HT1080 (cell line): ENCODE data around the gene CD300LG. TPM values are rescaled to one million over a fixed set of nuclear protein-coding genes. Genes with fewer than 3 reads are reported as not detected.
"Not testable (repeated sequence)": the region's sequence is repeated elsewhere in the genome, so short reads cannot be mapped to it uniquely, and the experiment has no call there.

Experiments
- DNase-seq: peaks from one replicate; pipeline ENCODE4 v3.0.0-alpha.2; 2015; ENCODE audit warnings: low read depth
- total RNA-seq: library from RNA; depleted of rRNA; stranded (reverse); fragments of >200 nt; shearing (Covaris generic); gene quantifications from 2 replicates; pipeline ENCODE4 v1.2.3, GENCODE V29; 2014

Gene CD300LG
- total RNA-seq, 1 experiment from 2014 or later = not detected

DNA sequence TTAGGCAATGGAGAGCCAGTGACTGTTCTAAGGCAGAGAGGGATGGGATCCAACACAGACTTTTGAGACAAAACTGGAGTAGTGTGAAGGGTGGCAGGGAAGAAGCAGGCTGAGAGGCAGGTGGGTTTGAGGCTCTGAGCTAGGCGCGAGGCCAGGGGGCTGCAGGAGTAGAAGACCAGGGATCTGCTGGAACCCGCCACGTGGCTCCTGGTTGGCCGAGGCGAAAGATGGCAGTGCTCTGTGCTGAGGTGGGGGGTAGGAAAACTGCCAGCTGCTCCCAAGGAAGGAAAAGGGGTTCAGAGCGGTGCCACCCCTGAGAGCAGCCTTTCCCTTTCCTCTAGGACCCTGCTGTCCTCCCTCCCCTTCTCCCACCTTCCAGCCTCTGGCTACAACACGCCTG is 5.6 kb downstream of the CD300LG start:
- DNase-seq = no peak

DNA sequence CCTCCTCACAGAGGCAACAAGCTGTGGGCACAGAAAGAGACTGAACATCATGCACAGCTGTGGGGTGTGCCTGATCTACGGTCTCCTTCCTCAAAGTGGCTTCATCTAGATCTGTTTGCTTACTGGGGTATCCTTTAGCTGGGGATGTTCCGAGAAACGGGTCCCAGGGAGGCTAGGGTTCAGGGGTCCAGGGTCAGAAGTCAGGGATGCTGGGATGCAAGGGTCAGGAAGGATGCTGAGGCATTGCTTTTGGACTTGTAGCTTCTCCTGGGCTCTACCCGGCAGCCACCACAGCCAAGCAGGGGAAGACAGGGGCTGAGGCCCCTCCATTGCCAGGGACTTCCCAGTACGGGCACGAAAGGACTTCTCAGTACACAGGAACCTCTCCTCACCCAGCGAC is 6.6 kb downstream of the CD300LG start:
- no peak for DNase-seq

DNA sequence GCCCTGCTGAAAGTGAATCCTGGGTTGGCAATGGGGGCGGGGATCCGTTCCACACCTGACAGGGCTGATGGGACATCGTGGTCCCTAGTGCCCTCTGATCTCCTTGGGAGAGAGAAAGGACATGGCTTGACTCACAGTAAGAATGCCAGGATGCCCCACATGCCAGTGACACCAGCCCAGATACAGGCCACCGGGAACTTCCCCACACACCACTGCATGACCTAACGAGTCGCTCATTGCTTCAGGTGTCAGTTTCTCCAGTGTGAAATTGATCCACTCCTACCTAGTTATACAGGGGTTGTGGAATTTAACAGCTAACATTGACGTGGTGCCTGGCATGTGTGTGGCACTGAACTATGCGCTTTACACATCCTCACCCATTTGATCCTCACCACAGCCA is 7.5 kb downstream of the CD300LG start:
- DNase-seq = no peak

DNA sequence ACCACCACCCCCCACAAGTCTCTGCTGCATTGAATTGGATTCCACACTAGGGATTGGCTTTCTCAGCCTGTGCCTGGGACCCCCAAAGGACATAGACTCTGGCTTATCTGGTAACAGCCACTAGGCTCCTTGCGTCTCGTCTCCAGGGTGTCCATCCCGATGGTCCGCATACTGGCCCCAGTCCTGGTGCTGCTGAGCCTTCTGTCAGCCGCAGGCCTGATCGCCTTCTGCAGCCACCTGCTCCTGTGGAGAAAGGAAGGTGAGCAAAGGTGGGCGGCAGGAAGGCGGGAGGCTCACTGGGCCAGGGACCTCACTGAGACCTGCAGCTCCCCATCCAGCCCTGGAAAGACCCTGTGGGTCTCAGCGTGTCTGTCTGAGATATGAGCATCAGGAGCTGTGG is 8.1 kb downstream of the CD300LG start:
- DNase-seq = no peak

DNA sequence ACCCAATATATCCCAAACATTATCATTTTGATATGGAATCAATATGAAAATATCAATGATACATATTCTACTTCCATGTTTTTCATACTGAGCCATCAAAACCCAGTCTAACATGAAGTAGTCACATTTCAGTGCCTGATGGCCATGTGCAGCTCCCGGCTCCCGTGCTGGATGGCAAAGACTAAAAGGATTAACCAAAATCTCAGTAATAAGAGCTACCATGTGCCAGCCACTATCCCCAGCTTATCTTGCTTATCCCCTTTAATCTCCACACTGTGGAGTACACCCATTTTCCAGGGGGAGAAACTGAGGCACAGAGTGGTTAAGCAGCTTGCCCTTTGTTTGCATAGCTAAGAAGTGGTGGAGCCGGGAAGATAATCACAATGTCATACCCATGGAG is 9.2 kb downstream of the CD300LG start:
- no peak for DNase-seq

DNA sequence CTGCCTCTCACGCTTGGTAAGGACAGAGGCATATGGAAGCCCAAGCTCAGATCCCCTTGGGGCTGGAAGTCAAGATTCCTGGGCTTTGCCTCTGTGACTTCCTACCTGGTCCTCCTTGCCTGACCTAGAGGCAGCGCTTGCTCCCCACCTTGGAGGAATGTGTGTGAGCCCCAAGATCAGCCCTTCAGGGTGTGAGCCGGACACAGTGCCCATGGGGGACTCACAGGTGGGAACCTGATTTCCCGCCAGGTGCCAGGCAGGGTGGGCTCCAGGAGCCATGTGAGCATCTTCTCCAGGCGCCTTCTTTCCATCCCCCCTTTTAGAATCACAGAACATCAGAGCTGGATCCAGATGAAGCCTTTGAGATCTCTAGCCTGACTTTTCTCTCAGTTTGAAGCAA is 10.2 kb downstream of the CD300LG start:
- no peak for DNase-seq

DNA sequence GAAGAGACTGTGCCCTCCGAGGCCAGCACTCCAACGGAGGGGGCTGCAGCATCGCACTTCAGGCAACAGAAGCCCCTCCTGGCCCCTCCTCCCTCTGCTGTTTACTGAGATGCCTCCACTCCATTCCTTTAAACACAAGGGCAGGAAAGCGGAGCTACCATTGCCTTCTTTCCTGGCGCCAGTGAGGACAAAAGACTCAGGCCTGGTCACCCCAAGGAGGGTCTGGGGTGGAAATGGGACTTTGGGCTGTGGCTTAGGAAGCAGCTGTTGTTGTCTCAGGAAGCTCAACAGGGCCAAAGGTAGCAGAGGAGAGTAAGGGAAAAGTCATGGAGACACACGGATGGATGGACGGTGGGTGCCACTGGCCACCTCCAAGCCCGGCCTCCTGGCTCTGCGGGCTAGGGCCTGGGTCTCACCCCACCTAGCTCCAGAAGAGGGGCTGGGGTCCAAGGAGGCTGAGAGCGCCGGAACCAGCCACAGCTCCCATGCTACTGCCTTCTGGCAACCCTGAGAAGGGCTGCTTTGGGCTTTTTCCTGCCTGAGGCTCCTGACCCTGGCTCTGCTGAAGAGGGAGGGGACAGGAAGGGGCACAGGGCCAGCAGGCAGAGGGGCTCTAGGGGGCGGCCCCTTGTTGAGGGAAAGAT is 11.1 kb downstream of the CD300LG start:
- DNase-seq = no peak

DNA sequence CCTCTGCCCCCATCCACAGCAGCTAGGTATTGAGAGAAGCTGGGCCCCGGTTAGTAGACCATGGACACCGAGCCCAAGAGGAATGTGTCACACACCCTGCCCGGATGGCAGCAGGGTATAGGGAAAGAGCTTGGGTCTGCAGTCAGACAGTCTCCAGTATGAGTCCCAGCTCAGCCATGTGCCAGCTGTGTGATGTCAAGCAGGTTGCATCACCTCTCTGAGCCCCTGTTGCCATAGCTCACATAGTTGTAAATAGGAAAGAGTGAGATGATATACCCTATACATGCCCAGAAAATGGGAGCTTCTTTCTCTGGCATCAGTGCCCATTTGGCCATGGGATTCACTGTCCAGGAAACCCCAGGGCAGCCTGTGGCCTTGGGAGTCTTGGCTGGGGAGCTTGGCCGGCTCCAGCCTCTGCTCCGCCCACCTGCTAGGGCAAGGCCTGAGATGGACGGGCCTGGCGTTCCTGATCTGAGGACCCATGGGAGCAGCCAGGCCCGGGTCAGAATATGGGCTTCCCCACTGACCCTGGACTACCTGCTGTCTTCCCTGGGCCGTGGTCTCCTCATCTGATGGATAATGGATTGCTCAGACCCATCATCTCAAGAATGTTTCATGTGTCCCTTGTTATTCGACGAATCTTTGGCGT is 13.2 kb downstream of the CD300LG start:
- no peak for DNase-seq

DNA sequence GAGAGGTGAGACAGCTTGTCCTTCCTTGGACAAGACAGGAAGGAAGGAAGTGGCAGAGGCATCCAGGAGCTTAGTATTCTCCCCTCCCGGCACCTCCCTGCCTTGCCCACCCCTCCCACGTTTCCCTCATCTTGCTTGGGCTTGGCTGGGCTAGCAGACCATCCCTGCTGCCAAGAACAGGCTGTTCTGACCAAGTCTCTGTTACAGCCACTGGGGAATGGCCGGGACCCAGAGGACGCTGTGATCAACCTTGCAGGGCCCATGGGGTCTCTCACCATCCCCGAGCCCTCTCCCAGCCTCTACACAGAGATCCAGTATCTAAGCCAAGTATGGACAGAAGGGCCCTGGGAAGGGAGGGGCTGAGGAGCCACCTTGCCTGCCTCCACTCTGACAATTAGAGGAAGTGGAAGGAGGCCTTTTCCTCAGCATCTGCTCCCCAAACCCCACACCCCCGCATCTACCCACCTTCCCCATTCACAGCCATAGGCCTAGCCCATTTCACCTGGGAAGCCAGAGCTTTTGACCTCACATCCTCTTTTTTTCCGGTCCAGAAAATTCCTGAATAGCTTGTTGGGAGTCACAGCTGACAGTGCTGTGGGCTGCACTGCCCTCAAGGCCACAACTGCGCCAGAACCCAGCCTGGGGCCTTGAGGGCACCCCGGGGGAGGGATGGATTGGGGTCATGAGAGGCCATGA is 14.1 kb downstream of the CD300LG start:
- no peak for DNase-seq

DNA sequence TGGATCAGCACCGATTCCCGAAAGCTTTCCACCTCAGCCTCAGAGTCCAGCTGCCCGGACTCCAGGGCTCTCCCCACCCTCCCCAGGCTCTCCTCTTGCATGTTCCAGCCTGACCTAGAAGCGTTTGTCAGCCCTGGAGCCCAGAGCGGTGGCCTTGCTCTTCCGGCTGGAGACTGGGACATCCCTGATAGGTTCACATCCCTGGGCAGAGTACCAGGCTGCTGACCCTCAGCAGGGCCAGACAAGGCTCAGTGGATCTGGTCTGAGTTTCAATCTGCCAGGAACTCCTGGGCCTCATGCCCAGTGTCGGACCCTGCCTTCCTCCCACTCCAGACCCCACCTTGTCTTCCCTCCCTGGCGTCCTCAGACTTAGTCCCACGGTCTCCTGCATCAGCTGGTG is 15.0 kb downstream of the CD300LG start:
- DNase-seq = no peak

DNA sequence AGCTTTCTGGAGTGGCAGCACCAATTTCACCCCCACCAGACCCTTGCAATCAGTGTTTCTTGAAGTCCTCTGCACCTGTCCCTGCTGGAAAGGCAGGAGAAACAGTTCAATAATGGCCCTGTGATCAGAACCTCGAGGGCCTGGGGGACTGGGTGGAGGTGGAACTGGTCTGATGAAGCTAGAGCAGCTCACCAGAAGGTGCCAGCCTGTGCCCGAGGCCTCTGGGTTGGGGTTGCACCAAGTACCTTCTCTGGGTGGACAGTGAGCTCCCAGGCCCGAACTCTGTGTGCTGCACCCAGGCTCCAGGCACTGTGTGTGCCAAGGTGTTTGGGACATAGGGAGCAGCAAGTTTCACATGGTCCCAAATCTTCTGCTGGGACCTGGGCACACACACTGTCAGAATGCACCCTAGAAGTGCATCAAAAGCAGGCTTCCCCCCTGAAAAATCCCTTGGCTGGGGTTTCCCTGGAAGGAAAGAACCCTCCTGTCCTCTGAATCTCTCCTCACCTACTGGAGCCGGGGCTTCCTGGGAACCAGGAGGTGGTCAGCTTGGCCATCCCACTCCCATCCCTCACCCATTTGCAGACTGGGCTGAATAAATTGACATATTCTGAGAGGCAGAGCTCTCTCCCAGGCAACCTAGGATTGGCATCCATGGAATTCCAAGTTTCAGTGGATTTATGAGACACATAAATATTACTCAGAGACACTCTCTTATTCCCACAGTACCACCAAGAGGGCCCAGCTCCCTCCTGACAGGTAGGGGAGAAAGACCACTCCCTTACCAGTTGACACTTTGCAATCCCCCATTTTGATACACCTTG is 17.4 kb downstream of the CD300LG start:
- no peak for DNase-seq

DNA sequence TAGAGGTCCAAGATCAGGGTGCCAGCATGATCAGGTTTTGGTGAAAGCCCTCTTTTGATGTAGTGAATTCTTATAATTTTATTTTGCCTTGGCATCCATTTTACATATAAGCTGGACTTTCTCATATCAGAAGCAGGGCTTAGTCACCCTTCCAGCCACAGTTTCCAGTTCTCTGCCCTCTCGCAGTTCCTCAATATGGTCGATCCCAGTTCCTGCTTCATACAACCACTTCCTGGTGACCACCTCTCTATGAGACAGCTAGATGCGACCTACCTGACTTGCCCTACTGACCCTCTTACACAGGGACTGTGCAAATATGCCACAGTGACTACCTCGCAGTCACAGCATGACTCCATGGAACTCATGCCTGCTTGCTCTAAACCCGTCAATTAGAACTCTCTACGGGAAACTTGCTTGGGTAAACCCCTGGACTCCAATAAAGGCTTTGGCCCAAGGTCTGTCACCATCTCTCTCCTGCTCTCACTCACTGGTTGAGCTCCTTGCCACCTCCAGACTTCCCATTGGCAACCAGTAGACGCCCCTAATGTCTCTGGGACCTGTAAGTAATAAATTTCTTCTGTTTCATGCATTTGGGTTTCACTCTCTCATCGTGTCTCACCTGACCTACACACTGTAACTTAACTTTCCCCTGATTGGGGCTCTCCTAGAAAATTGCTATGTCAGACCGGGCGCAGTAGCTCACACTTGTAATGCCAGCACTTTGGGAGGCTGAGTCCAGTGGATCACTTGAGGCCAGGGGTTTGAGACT is 21.4 kb downstream of the CD300LG start:
- DNase-seq = no peak

DNA sequence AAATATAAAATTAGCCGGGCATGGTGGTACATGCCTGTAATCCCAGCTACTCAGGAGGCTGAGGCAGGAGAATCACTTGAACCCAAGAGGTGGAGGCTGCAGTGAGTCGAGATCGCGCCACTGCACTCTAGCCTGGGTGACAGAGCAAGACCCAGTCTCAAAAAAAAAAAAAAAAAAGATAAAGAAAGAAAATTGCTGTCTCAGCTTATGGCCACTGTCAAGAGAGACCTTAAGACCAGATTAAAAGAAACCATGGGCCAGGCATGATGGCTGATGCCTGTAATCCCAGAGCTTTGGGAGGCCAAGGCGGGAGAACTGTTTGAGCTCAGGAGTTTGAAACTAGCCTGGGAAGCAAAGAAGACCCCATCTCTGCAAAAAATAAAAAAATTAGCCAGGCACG is 22.1 kb downstream of the CD300LG start:
- DNase-seq = not testable (repeated sequence)

DNA sequence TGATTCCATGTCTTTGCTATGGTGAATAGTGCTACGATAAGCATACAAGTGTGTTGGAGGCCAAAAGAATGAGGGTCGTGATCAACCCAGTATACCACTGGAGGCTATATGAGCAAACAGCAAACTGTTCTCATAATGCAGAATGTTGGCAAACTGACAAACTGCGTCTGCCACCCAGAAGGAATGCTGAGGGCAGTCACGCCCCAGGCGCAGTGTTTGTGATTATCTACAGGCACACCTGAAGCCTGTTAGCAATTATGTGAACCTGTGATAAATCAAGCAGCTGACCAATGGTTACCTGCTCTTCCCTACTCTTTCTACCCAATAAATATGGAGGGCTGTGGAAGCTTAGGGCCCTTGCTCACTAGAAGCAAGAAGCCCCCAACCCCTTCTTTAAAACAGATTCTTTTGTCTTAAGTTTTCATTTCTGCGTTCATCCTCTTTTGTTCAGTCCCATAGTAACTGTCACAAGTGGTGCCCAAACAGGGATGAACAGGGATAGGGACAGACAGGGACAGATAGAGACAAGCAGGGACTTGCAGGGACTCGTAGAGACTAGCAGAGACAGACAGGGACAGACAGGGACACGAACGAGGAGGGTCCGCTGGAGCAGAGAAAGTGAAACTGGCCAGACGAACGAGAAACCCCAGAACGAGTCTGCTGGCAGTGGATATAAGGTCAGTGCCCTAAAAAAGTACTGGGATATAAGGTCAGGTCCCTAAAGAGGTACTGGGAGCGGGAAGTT is 25.1 kb downstream of the CD300LG start:
- DNase-seq = no peak

DNA sequence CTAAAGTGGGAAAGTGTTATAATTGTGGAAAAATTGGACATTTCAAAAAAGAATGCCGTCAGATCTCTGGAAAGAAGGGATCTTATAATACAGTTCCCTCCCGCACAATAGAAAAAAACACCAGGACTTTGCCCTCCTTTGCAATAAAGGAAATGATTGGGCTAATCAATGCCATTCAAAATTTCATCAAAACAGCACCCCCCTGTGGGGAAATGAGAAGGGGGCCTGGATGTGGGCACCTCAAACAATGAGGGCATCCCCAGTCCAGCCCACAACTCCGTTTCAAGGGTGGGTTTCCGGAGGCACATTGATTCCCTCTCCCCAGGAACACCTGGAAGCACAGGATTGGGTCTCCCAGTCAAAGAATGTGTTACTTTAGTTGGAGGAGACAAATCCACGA is 26.1 kb downstream of the CD300LG start:
- no peak for DNase-seq

DNA sequence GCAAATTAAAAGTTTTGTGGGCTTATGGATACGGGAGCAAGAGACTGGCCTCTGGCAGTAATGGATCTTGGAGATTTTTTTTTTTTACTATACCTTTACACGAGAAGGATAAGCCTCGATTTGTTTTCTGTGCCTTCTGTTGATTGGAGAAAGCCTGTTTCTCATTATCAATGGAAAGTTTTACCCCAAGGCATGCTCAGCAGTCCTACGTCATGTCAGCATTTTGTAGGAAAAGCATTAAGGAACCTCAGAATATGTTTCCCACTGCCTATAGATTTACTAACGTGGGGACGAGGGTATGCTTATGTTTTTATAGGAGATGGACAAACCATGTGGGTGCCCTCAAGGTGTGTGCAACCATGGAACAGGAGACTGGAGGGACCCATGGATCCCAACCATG is 26.8 kb downstream of the CD300LG start:
- DNase-seq = no peak

DNA sequence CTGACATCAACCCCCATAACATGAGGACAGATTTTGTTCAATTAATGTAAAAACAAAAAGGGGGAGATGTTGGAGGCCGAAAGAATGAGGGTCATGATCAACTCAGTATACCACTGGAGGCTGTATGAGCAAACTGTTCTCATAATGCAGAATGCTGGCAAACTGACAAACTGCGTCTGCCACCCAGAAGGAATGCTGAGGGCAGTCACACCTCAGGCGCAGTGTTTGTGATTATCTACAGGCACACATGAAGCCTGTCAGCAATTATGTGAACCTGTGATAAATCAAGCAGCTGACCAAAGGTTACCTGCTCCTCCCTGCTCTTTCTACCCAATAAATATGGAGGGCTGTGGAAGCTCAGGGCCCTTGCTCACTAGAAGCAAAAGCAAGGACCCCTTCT is 27.3 kb downstream of the CD300LG start:
- DNase-seq = no peak

DNA sequence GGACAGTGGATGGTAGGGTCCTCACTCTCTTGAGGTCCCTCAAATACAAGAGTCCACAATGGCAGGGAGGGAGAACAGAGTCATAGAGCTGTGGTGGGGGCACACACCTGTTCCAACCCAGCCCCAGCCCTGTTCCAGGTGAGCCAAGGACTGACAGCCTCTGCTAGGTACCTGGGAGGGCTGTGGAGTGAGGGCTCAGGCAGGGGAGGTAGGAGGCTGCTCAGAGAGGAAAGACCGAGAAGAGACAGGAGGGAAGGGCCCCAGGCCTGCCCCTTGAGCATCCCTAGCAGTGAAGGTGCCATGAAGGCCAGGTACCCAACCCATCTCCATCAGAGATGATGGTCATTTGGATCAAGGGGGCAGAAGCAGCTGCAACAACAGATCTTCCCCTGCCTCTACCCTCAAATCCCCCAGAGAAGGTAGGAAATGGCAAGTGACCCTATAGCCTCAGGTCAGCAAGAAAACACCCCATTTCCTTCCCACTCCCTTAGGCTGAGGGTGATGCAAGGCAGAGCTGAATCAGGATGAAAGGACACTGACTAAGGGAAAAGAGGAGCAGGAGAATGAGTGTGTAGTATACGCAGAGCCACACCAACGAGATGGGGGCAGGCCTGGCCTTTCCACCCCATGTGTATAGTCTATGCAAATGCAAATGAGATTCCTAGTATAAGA is 28.6 kb downstream of the CD300LG start:
- DNase-seq = peak; percentile 55

DNA sequence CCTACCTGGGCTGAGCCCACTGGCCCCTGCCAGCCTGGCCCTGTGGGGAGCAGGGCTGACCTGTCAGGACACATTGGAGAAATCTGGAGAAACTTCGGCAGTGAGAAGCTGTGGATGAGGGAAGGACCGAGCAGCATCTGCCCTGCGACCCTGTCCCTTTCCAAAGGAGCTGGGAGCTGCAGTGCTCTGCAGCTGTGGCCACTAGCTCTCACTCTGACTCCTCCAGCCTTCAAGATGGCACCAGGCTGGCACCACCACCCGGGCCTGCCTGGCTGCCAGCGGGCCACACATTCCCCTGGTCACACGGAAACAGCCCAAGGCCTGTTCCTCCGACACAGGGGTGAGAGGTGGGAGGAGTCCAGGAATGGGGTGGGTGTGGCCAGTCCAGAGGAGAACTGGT is 30.1 kb downstream of the CD300LG start:
- DNase-seq = no peak
